Right lobe of liver (tissue), 4 donors: ENCODE data around the gene ABLIM3.

Source experiments
- POLR2A ChIP-seq: fragments of 450-650 bp; IDR thresholded peaks from one replicate; pipeline ENCODE4 v1.6.1; 2017; ENCODE audit warnings: antibody characterized with exemption, mild to moderate bottlenecking
- TF ChIP-seq, protein P1 (sequence below), 4 donors: fragments of 200-600 bp in 3 of 4; fragments of 450-650 bp in 1 of 4; IDR thresholded peaks; one replicate each; pipeline versions ENCODE4 v1.5.1 to v1.8.0; 2016 to 2022; ENCODE audit warnings: antibody characterized with exemption in 4 of 4, mild to moderate bottlenecking in 2 of 4
- donor health status: DM: no; HTN: no; CAD: no.
- donor health status: DM: no; HTN: no; CAD: no.
- donor health status: DM: no; HTN: yes; CAD: no.

DNA sequence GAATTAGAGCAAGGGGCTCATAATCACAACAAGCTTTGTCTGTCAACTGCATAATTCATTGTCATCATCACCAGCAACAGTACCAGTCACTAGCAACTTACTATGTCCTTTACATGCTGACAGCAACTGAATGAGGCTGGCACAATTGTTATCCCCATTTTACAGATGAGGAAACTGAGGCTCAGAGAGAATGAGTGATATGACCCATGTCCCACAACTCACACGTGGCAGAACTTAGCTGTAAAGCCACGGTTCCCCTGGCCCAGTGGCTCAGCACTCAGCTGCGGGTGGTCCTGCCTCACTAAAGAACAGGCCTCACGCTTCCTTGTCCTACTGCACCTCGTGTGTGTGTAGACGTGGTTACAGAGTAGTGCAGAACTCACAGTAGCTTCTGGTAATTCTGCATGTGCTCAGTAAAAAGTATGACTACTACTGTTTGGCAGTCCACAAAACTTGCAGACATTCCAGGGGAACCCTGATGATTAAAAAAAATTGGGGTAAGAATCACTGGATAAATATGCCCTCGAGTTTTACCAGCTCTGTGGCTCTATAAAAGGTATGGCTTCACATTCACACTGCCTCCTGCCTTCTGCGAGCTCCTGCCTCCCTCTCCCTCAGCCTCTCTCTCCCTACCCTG lies 160.6 kb downstream of the ABLIM3 start:
- TF ChIP-seq, protein P1, sequence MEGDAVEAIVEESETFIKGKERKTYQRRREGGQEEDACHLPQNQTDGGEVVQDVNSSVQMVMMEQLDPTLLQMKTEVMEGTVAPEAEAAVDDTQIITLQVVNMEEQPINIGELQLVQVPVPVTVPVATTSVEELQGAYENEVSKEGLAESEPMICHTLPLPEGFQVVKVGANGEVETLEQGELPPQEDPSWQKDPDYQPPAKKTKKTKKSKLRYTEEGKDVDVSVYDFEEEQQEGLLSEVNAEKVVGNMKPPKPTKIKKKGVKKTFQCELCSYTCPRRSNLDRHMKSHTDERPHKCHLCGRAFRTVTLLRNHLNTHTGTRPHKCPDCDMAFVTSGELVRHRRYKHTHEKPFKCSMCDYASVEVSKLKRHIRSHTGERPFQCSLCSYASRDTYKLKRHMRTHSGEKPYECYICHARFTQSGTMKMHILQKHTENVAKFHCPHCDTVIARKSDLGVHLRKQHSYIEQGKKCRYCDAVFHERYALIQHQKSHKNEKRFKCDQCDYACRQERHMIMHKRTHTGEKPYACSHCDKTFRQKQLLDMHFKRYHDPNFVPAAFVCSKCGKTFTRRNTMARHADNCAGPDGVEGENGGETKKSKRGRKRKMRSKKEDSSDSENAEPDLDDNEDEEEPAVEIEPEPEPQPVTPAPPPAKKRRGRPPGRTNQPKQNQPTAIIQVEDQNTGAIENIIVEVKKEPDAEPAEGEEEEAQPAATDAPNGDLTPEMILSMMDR (IDR thresholded peaks at IDR 0.05), result no peak
- no peak for TF ChIP-seq POLR2A
